Stimulated activated CD4-positive, alpha-beta T cell treated with anti-CD3 and anti-CD28 coated beads, Interleukin-15, amount 100 ng/mL, for 24 hours (primary cell): ENCODE measurements around the gene ETFB.

Experiments
- DNase-seq: peaks from one replicate; pipeline ENCODE4 v3.0.0-alpha.2; 2020

Gene ETFB

GRCh38 chr19:51346742-51347141 lies 19.4 kb downstream of the ETFB start:
- no peak for DNase-seq

DNA sequence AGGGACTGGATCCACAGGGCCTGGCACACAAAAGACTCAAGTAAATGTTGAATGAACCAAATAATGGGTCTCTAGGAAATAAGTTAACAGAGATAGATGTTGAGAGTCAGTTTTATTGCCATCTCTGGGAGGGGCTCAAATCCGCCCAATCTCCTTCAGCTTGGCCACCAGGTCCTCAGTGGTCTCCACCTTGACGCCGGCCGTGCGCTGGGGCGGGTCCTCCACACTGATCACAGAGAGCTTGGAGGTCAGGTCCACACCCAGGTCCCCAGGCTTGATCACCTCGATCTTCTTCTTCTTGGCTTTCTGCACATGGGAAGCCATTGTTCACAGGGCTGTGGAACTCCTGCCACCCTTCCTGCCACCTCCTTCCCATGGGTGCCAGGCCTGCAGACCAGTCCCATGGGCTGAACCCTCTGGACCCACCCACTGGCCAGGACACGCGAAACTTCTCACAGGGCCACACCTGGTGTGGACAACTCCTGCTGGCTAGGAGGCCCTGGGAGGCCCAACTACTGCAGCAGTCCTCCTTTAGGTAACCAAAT lies 21.0 kb downstream of the ETFB start:
- DNase-seq, result no peak

- no peak for DNase-seq
Measured at GRCh38 chr19:51342631-51343569, 23.3 kb downstream of the ETFB start.

- no peak for DNase-seq
Measured at GRCh38 chr19:51341976-51342580, 24.1 kb downstream of the ETFB start, which contains the start of gene VSIG10L. TSS of gene VSIG10L (minus strand) at chr19:51342139. CDS start at chr19:51342124, 15 bp downstream.

- no peak for DNase-seq
Measured at GRCh38 chr19:51341066-51341465, 25.1 kb downstream of the ETFB start.

- peak; percentile 98 for DNase-seq
Measured at GRCh38 chr19:51339687-51340656, 26.2 kb downstream of the ETFB start.

GRCh38 chr19:51339313-51339686 lies 26.9 kb downstream of the ETFB start:
- no peak for DNase-seq

DNA sequence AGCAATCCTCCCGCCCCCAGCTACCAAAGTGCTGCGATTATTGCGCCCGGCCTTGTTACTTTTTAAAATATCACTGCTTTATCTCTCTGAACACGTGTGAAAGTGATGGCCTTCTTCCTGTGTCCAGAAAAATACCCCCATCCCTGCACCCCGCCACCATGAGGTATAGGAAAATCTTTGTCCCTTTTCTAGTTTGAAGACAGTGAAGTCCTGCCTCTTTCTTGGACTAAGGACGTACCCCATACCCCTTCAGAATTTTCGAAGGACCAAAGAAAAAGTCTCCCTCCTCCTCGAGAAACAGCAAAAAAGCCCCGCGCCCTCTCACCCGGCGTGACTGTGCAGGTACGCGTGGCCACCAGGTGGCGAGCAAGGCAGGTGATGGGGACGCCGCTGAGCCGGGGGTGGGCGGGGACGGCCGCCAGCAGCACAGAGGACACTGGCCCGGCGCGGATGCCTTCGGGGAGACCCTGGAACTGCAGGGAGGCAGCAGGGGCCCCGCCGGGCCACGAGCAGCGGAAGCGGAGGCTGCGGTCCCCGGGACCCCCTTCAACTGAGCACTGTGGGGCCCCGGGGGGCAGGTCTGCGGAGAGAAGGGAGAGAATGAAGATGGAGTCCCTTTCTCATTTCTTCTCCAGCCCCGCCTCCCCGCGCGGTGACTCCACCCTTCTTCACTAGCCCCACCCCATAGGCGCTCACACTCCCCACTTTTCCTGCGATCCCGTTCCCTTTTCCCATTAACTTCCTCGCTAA lies 27.4 kb downstream of the ETFB start:
- peak; percentile 94 for DNase-seq

GRCh38 chr19:51337861-51338562 lies 28.2 kb downstream of the ETFB start:
- DNase-seq, result no peak

GRCh38 chr19:51337141-51337860 lies 28.9 kb downstream of the ETFB start:
- DNase-seq, result no peak

DNA sequence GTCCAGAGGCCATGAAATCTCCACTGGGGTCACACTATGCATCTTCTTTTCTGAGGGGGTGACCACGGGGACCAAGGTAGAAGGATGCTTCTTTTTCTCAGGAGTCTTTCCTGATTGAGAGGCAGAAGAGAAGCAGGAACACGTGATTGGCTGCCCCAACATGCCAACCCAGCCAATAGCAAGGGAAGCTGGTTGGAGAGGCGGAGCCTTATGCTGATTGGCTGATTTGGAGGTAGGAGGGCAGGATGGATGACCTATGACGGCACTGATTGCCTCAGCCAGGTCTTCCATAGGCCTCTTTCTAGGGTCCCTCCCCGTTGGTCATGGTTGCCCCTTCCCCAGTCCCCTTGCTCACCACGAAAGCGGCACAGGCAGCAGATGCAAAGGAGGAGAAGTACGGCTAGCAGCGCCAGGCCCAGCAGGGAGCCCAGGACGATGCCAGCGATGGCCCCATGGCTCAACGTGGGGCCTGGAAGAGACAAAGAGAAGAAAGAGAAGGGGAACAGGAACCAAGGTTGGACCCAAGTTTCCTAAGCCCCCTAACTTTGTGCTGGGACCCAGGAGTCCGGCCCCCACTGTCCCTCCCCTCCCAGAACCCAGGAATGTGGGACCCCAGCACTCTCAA lies 32.2 kb downstream of the ETFB start:
- DNase-seq, result peak; percentile 39

DNA sequence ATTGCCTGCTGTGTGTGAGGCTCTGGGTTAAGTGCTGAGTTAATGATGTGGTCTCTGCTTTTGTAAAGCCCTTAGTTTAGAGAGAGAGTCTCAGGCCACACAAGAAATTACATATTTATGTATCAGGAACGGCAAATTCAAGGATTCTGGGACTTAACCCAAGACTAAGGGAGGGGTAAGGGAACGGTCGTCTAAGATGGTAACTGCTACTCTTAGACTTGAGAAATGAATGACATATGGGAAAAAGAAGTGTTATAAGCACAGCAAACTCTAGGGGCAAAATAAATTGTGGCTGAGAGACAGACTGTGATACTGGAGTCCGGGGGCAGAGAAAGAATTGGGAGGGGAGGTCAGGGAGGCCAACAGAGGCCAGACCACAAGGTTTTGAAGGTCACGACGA lies 34.5 kb downstream of the ETFB start:
- DNase-seq, result no peak

- DNase-seq, result no peak
Measured at GRCh38 chr19:51331193-51331592, 35.0 kb downstream of the ETFB start.

- no peak for DNase-seq
Measured at GRCh38 chr19:51330366-51330765, 35.8 kb downstream of the ETFB start.

DNA sequence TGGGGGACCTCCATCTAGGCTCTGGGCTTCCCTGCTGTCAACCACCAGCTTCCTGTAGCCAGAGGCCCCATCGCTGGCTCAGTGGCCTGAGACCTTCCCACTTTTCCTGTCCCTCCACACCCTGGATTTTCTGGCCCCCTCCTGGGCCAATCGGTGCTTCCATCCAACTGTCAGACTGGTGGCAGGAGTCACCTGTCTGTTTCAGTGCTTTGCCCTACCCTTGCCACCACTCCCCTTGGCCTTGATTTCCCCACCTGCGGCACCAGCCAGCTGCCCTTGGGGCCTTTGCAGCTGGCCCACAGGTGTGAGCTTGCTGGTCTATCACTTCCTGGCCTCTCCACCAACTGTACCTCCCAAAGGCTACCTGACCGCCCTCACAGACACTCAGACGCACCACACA lies 36.8 kb downstream of the ETFB start:
- no peak for DNase-seq

DNA sequence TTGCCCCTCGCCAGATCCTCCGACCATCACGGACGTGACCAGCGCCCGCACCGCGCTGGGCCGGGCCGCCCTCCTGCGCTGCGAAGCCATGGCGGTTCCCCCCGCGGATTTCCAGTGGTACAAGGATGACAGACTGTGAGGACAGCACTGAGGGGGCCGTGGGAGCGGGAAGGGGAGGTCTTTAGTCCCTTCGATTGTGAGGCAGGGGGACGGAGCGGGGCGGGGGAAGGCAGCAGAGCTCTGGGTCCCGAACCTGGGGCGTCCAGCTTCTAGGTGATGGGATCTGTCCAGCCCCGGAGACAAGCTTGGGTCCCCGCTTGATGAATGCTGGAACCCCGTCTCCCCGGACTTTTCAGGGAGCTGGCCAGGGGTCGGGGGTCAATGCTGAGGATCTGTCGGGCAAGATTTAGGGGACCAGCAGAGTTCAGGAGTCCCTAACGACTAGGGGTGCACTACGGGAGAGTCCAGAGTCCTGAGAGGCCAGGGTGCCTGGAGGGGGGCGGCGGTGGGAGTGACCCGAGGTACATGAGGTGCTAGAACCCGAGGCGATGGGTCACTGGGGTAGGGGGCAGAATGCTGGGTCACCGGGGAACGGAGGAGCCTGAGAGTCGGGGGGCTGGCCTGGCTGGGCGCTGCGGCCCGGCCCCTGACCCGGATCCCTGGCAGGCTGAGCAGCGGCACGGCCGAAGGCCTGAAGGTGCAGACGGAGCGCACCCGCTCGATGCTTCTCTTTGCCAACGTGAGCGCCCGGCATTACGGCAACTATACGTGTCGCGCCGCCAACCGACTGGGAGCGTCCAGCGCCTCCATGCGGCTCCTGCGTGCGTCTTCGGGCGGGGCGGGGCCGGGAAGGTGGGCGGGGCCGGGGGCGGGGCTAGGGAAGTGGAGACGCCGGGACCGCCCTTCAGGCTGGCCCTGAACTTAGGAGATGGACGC lies 38.9 kb downstream of the ETFB start:
- peak; percentile 76 for DNase-seq

DNA sequence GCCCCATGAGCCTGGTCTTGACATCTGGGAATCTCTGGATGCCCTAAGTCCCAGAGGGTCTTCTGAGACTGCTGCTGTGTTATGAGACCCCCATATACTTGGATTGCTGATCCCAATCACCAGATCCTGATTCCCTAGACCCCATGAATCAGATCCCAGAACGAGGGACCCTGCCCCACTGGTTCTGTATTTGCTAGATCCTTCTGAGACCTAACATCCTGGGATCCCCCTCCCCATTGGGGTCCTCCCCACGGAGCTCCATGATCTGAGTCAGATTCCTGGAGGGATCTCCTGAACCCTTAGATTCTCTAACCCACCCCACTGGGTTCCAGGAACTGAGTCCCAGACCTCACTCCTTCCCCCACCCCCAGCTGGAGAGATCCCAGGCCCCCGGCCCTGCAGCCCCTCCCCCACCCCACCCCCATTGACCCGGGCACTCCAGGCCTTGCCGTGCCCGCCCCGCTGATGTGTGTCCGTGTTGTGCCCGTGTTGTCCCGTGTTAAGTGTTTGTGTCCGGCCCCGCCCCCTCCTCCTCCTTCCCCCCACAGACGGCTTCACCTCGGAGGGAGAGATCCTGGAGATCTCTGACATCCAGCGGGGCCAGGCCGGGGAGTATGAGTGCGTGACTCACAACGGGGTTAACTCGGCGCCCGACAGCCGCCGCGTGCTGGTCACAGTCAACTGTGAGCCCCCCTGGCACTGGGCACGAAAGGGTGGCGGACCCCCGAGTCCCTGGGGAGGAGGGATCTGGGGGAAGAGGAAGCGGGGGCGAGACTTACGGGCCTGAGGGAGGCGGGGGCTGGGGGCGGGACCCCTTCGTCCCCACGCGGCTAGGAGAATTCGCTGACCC lies 39.7 kb downstream of the ETFB start:
- no peak for DNase-seq
